ENCODE measurements around the gene UQCRC1. TPM values are rescaled to one million over a fixed set of nuclear protein-coding genes. Genes with fewer than 3 reads are reported as not detected.

The UQCRC1 gene
- total and polyA plus RNA-seq, 2 of the 8 experiments (the other 6 are each of a cell fraction or from before 2014, with no cell fraction given), result 310 to 720 TPM

- H4K8ac ChIP-seq (ENCODE audit: extremely low read depth, insufficient read depth, low read length), result no peak overlapping the region
- no peak overlapping the region for H2BK120ac ChIP-seq (replicated peaks; ENCODE audit: low read depth, low read length)
- no peak overlapping the region for H3K14ac ChIP-seq (ENCODE audit: insufficient read length)
- no peak for FAIRE-seq
- H3K4me3 ChIP-seq (ENCODE audit: extremely low read depth in 1 of 4, insufficient read depth in 2 of 4, low read depth in 3 of 4, low read length in 4 of 4), result no peak overlapping the region
- no peak overlapping the region for H4K91ac ChIP-seq (replicated peaks; ENCODE audit: insufficient read length, low read length)
- H2AK5ac ChIP-seq (ENCODE audit: low read depth, low read length), result no peak overlapping the region
- peaks cover 2% of the 10 kb centered on the region; the same call in 1 of the 2 replicates for H3K79me1 ChIP-seq (ENCODE audit: low read depth, low read length)
- no peaks in the 10 kb centered on the region for H3K27me3 ChIP-seq (replicated peaks in 1 of 4; ENCODE audit: control insufficient read depth in 3 of 4, extremely low read depth in 1 of 4, insufficient read depth in 3 of 4, low read length in 3 of 4)
- ChIA-PET CTCF (ENCODE audit: partially characterized antibody) (interaction anchor here (0.8 to 1.2 kb wide), 2 partner anchors 19 to 30 kb away, joined by 3 read pairs; partner anchors contain the start of gene TMEM89), POLR2A (ENCODE audit: partially characterized antibody) (interaction anchor here (1.0 to 2.0 kb wide), 8 partner anchors 11 to 93 kb away, joined by 3 to 5 read pairs (median 4); partner anchors contain the start of genes CELSR3 and SLC26A6)
- H3K18ac ChIP-seq (ENCODE audit: extremely low read depth, low read length), result no peak overlapping the region
- no peak for DNase-seq (ENCODE audit: low read depth in 1 of 2, low spot score in 2 of 2)
- no peaks in the 10 kb centered on the region for H3K23me2 ChIP-seq (ENCODE audit: low read depth, low read length)
- no peaks in the 10 kb centered on the region for H3K9me3 ChIP-seq (ENCODE audit: insufficient read depth in 2 of 2, low read depth in 1 of 2, low read length in 1 of 2)
- no peak overlapping the region for H2BK20ac ChIP-seq (ENCODE audit: low read length)
- no peak overlapping the region for H3K23ac ChIP-seq (ENCODE audit: insufficient read length)
- H3K56ac ChIP-seq (replicated peaks; ENCODE audit: insufficient read length, low read depth, low read length), result no peak overlapping the region
- H2BK15ac ChIP-seq (ENCODE audit: low read length), result no peak overlapping the region
- H2AFZ ChIP-seq (ENCODE audit: low read length), result no peak overlapping the region
- WGBS, 2 experiments (ENCODE audit: extremely low coverage in 1 of 2, insufficient coverage in 1 of 2, insufficient read length in 1 of 2, insufficient replicate concordance in 2 of 2, low coverage in 1 of 2, low lambda C conversion rate in 2 of 2, missing lambda C conversion rate in 1 of 2), result 90% methylated on average over 2 of the region's 2 CpGs; no CpG with 5 or more reads in 1 of the 2 experiments
- H4K5ac ChIP-seq (ENCODE audit: insufficient read length, low read depth, low read length), result no peak overlapping the region
- H3K79me2 ChIP-seq (ENCODE audit: control insufficient read depth in 1 of 2, insufficient read depth in 2 of 2, low read length in 2 of 2), result no peaks in the 10 kb centered on the region; a peak in 1 of 4 replicates
- no peak overlapping the region for H3K4me2 ChIP-seq (ENCODE audit: insufficient read depth in 1 of 2, low read depth in 2 of 2, low read length in 2 of 2)
- TF ChIP-seq POU5F1 (IDR thresholded peaks at IDR 0.05; ENCODE audit: low read depth, low read length) (no peak), EGR1 (IDR thresholded peaks at IDR 0.05; ENCODE audit: borderline replicate concordance, low read depth, low read length) (no peak), SP1 (IDR thresholded peaks at IDR 0.05; ENCODE audit: low read depth, low read length) (no peak), ATF3 (IDR thresholded peaks at IDR 0.05; ENCODE audit: insufficient read depth, low read depth, low read length) (no peak), SIX5 (IDR thresholded peaks at IDR 0.05; ENCODE audit: low read depth, low read length) (no peak)
- H3K27ac ChIP-seq (ENCODE audit: low read depth, low read length), result no peak overlapping the region
- no peak overlapping the region for H2BK5ac ChIP-seq (ENCODE audit: low read depth, low read length)
- peaks cover 56 to 73% (median 70%) of the 10 kb centered on the region in 4 experiments for H3K36me3 ChIP-seq (ENCODE audit: control insufficient read depth in 2 of 4, insufficient read depth in 4 of 4, low read length in 3 of 4)
- H4K20me1 ChIP-seq (replicated peaks in 1 of 2; ENCODE audit: control insufficient read depth in 1 of 2, insufficient read depth in 2 of 2, low read length in 2 of 2), result peaks cover 4 to 43% of the 10 kb centered on the region in 2 experiments
- no peak overlapping the region for H3K9ac ChIP-seq (replicated peaks in 1 of 4; ENCODE audit: extremely low read depth in 1 of 4, low read depth in 3 of 4, low read length in 3 of 4)
- no peak overlapping the region for H2BK12ac ChIP-seq (ENCODE audit: low read depth, low read length)
- H3K4me1 ChIP-seq (replicated peaks in 1 of 4; ENCODE audit: control insufficient read depth in 3 of 4, insufficient read depth in 4 of 4, low read length in 3 of 4), result no peaks in the 10 kb centered on the region
- no peak overlapping the region for H3K4ac ChIP-seq (replicated peaks; ENCODE audit: insufficient read length, low read depth, low read length)
These were observed 7.8 kb downstream of the UQCRC1 start for GRCh38 chr3:48601622-48601994.

Data from H1 (cell line).